MM.1S (cell line): ENCODE results near the gene PCDHA7.
"Not testable (repeated sequence)": the region's sequence is repeated elsewhere in the genome, so short reads cannot be mapped to it uniquely, and the experiment has no call there.

Experiments used
- DNase-seq: peaks from one replicate; pipeline ENCODE4 v3.0.0-alpha.2; 2015
- H2AFZ ChIP-seq: fragments of 300-600 bp; sonication (generic); 2 replicates; pipeline ENCODE4 v1.6.0; 2016; ENCODE audit warnings: antibody characterized with exemption, low read length
- H3F3A ChIP-seq: fragments of 300-600 bp; sonication (generic); 2 replicates; pipeline ENCODE4 v1.6.1; 2016; ENCODE audit warnings: mild to moderate bottlenecking, antibody characterized with exemption, low read length, moderate library complexity, mixed read lengths; ENCODE audit not compliant: insufficient read depth
- H3K27ac ChIP-seq: fragments of 300-600 bp; sonication (generic); 2 replicates; pipeline ENCODE4 v1.5.1; 2016; ENCODE audit warnings: mild to moderate bottlenecking, low read length
- H3K27me3 ChIP-seq: fragments of 300-600 bp; sonication (generic); replicated peaks from 2 replicates; pipeline ENCODE4 v1.6.0; 2016; ENCODE audit warnings: low read length; ENCODE audit not compliant: insufficient read depth
- H3K36me3 ChIP-seq: fragments of 300-600 bp; sonication (generic); replicated peaks from 2 replicates; pipeline ENCODE4 v1.6.1; 2016; ENCODE audit warnings: mild to moderate bottlenecking, low read length, mixed read lengths; ENCODE audit not compliant: insufficient read depth
- H3K4me1 ChIP-seq: fragments of 300-600 bp; sonication (generic); 2 replicates; pipeline ENCODE4 v1.6.1; 2016; ENCODE audit warnings: low read length, mixed read lengths
- H3K4me2 ChIP-seq: fragments of 300-600 bp; sonication (generic); 2 replicates; pipeline ENCODE4 v1.6.0; 2016; ENCODE audit warnings: low read depth, low read length
- H3K4me3 ChIP-seq: fragments of 300-600 bp; sonication (generic); 2 replicates; pipeline ENCODE4 v1.5.1; 2016; ENCODE audit warnings: low read length, mixed read lengths
- H3K79me2 ChIP-seq: fragments of 300-600 bp; sonication (generic); 2 replicates; pipeline ENCODE4 v1.6.1; 2016; ENCODE audit warnings: mixed run types, low read length, mixed read lengths
- H3K9ac ChIP-seq: fragments of 300-600 bp; sonication (generic); 2 replicates; pipeline ENCODE4 v1.6.1; 2016; ENCODE audit warnings: low read length, mixed read lengths
- H3K9me2 ChIP-seq: fragments of 300-600 bp; sonication (generic); replicated peaks from 2 replicates; pipeline ENCODE4 v1.6.1; 2016; ENCODE audit warnings: mild to moderate bottlenecking, low read length, mixed read lengths; ENCODE audit not compliant: insufficient read depth
- H3K9me3 ChIP-seq: fragments of 300-600 bp; sonication (generic); replicated peaks from 2 replicates; pipeline ENCODE4 v1.6.1; 2016; ENCODE audit warnings: mild to moderate bottlenecking, low read length, mixed read lengths; ENCODE audit not compliant: insufficient read depth
- H4K20me1 ChIP-seq: fragments of 300-600 bp; sonication (generic); 2 replicates; pipeline ENCODE4 v1.6.1; 2016; ENCODE audit warnings: mild to moderate bottlenecking, low read length, moderate library complexity, mixed read lengths; ENCODE audit not compliant: insufficient read depth
- CTCF ChIP-seq: fragments of 300-600 bp; sonication (generic); IDR thresholded peaks from 2 replicates; pipeline ENCODE4 v1.5.1; 2016; ENCODE audit warnings: antibody characterized with exemption, low read length, mixed read lengths
- EZH2 ChIP-seq: fragments of 300-600 bp; sonication (generic); optimal IDR thresholded peaks from 2 replicates; pipeline ENCODE3; 2017; ENCODE audit warnings: low read depth, mild to moderate bottlenecking, antibody characterized with exemption, low read length, mixed read lengths
- EZH2phosphoT487 ChIP-seq: fragments of 300-600 bp; sonication (generic); IDR thresholded peaks from 2 replicates; pipeline ENCODE4 v1.6.1; 2018; ENCODE audit warnings: antibody characterized with exemption, low read length

Gene PCDHA7

DNA sequence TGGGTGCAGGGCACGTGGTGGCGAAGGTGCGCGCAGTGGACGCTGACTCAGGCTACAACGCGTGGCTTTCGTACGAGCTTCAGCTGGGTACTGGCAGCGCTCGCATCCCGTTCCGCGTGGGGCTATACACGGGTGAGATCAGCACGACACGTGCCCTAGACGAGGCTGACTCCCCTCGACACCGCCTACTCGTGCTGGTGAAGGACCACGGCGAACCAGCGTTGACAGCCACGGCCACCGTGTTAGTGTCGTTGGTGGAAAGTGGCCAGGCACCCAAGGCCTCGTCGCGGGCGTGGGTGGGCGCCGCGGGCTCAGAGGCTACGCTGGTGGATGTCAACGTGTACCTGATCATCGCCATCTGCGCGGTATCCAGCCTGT, 37.4 kb upstream of the PCDHA7 start:
- DNase-seq: no peak
- no peaks in the 10 kb centered on the region for H3F3A ChIP-seq
- H3K27ac ChIP-seq: no peak overlapping the region

DNA sequence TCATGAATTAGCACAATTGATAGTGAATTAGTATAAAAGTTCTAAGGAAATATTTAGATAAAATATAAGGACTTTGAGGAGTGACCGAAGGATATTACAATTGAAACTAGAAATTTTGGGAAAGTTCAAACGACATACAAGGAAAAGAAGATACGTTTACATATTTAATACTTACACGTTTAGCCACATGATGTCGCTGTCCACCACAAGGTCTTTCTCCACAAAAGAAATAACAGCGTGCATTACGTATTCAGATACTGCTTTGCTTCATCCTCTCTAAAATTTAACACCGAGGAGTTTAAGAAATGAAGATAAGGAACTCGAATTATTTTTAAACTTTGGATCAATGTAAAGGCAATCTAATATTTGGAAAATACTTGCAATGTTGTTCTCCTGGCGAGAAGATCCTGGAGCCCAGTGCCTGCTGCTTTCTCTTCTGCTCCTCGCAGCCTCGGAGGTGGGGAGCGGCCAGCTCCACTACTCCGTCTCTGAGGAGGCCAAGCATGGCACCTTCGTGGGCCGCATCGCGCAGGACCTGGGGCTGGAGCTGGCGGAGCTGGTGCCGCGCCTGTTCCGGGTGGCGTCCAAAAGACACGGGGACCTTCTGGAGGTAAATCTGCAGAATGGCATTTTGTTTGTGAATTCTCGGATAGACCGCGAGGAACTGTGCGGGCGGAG, 33.1 kb upstream of the PCDHA7 start, which contains the start of gene PCDHA3:
PCDHA3 (plus strand) TSS at position 242 of the 678 bp plus-strand sequence.
- TF ChIP-seq CTCF (peak; percentile 30), EZH2 (no peak)
- Histone ChIP-seq H3K36me3 (no peaks in the 10 kb centered on the region), H2AFZ (no peak within 1 kb of the TSS), H3K4me1 (no peaks in the 10 kb centered on the region), H3K4me2 (no peak within 1 kb of the TSS), H3K27me3 (no peaks in the 10 kb centered on the region), H3K4me3 (no peak within 1 kb of the TSS), H3F3A (no peaks in the 10 kb centered on the region), H3K79me2 (no peaks in the 10 kb centered on the region), H3K27ac (no peak within 1 kb of the TSS), H4K20me1 (no peaks in the 10 kb centered on the region), H3K9ac (no peak within 1 kb of the TSS), H3K9me2 (no peaks in the 10 kb centered on the region), H3K9me3 (no peaks in the 10 kb centered on the region)
- no peak for DNase-seq

More for the DNA sequence above, 37.4 kb upstream of the PCDHA7 start:
- Histone ChIP-seq H3K9ac (no peak overlapping the region), H4K20me1 (no peaks in the 10 kb centered on the region), H2AFZ (no peak overlapping the region), H3K4me2 (no peak overlapping the region), H3K36me3 (no peaks in the 10 kb centered on the region), H3K4me3 (no peak overlapping the region), H3K9me3 (no peaks in the 10 kb centered on the region), H3K27me3 (no peaks in the 10 kb centered on the region), H3K9me2 (no peaks in the 10 kb centered on the region), H3K4me1 (no peaks in the 10 kb centered on the region), H3K79me2 (no peaks in the 10 kb centered on the region)
- TF ChIP-seq EZH2: no peak
- TF ChIP-seq CTCF: no peak
- no peak for TF ChIP-seq EZH2phosphoT487

- Histone ChIP-seq H3K9me2 (no peaks in the 10 kb centered on the region), H3K27ac (no peak overlapping the region), H3K9ac (no peak overlapping the region), H3K4me1 (no peaks in the 10 kb centered on the region), H3K4me2 (no peak overlapping the region), H3K79me2 (no peaks in the 10 kb centered on the region), H3K36me3 (no peaks in the 10 kb centered on the region), H3F3A (no peaks in the 10 kb centered on the region), H3K4me3 (no peak overlapping the region), H3K27me3 (no peaks in the 10 kb centered on the region), H3K9me3 (no peaks in the 10 kb centered on the region), H2AFZ (no peak overlapping the region), H4K20me1 (no peaks in the 10 kb centered on the region)
- TF ChIP-seq CTCF (no peak), EZH2 (no peak)
- no peak for DNase-seq
Observed at GRCh38 chr5:140801494-140801841, 32.6 kb upstream of the PCDHA7 start.

- not testable (repeated sequence) for H3K9me2 ChIP-seq, H2AFZ ChIP-seq
Observed at GRCh38 chr5:140802381-140802780, 31.7 kb upstream of the PCDHA7 start.

More at GRCh38 chr5:140802381-140802780, 31.7 kb upstream of the PCDHA7 start:
- H3K4me2 ChIP-seq, H3K4me1 ChIP-seq, H3K27me3 ChIP-seq, H3K9ac ChIP-seq, H3K79me2 ChIP-seq, DNase-seq, H4K20me1 ChIP-seq, H3K36me3 ChIP-seq, H3K4me3 ChIP-seq, H3F3A ChIP-seq, H3K9me3 ChIP-seq, H3K27ac ChIP-seq: not testable (repeated sequence)
